Measurements from ENCODE around the gene ING1.

DNA sequence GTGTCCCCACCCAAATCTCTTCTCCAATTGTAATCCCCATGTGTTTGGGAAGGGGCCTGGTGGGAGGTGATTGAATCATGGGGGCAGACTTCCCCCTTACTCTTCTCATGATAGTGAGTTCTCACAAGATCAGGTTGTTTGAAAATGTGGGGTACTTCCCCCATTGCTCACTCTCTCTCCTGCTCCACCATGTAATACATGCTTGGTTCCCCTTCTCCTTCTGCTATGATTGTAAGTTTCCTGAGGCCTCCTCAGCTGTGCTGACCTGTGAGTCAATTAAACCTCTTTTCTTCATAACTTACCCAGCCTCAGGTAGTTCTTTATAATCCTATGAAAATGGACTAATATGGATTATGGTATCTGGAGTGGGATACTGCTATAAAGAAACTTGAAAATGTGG, 24.1 kb downstream of the ING1 start:
- TF ChIP-seq, protein P1, sequence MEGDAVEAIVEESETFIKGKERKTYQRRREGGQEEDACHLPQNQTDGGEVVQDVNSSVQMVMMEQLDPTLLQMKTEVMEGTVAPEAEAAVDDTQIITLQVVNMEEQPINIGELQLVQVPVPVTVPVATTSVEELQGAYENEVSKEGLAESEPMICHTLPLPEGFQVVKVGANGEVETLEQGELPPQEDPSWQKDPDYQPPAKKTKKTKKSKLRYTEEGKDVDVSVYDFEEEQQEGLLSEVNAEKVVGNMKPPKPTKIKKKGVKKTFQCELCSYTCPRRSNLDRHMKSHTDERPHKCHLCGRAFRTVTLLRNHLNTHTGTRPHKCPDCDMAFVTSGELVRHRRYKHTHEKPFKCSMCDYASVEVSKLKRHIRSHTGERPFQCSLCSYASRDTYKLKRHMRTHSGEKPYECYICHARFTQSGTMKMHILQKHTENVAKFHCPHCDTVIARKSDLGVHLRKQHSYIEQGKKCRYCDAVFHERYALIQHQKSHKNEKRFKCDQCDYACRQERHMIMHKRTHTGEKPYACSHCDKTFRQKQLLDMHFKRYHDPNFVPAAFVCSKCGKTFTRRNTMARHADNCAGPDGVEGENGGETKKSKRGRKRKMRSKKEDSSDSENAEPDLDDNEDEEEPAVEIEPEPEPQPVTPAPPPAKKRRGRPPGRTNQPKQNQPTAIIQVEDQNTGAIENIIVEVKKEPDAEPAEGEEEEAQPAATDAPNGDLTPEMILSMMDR (IDR thresholded peaks at IDR 0.05; ENCODE audit: insufficient read depth, low read length): no peak
- no peak for TF ChIP-seq POLR2AphosphoS5 (IDR thresholded peaks at IDR 0.05; ENCODE audit: low read depth)
- no peak for TF ChIP-seq GABPA (IDR thresholded peaks at IDR 0.05; ENCODE audit: low read depth)
- TF ChIP-seq, protein P2, sequence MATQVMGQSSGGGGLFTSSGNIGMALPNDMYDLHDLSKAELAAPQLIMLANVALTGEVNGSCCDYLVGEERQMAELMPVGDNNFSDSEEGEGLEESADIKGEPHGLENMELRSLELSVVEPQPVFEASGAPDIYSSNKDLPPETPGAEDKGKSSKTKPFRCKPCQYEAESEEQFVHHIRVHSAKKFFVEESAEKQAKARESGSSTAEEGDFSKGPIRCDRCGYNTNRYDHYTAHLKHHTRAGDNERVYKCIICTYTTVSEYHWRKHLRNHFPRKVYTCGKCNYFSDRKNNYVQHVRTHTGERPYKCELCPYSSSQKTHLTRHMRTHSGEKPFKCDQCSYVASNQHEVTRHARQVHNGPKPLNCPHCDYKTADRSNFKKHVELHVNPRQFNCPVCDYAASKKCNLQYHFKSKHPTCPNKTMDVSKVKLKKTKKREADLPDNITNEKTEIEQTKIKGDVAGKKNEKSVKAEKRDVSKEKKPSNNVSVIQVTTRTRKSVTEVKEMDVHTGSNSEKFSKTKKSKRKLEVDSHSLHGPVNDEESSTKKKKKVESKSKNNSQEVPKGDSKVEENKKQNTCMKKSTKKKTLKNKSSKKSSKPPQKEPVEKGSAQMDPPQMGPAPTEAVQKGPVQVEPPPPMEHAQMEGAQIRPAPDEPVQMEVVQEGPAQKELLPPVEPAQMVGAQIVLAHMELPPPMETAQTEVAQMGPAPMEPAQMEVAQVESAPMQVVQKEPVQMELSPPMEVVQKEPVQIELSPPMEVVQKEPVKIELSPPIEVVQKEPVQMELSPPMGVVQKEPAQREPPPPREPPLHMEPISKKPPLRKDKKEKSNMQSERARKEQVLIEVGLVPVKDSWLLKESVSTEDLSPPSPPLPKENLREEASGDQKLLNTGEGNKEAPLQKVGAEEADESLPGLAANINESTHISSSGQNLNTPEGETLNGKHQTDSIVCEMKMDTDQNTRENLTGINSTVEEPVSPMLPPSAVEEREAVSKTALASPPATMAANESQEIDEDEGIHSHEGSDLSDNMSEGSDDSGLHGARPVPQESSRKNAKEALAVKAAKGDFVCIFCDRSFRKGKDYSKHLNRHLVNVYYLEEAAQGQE (IDR thresholded peaks at IDR 0.05; ENCODE audit: insufficient replicate concordance, low read depth): no peak
